ENCODE measurements around the gene VPS35L. TPM values are rescaled to one million over a fixed set of nuclear protein-coding genes. Genes with fewer than 3 reads are reported as not detected.
A peak's percentile ranks its signal among the peaks of the same experiment; 100 is the strongest.

Gene VPS35L
- total and polyA plus RNA-seq, 2 of the 13 experiments (the other 11 are each of a cell fraction or from before 2014, with no cell fraction given) = 1.4 to 1.6 TPM

GRCh38 chr16:19555938-19556771 lies 652 bp downstream of the VPS35L start (continued):
- TF ChIP-seq BRF2 (CRISPR knock-in tag; IDR thresholded peaks at IDR 0.05) (no peak), EHMT2 (IDR thresholded peaks at IDR 0.05; ENCODE audit: borderline replicate concordance, low read depth, low read length) (peak; percentile 14; the same call in 1 of the 2 replicates), HES4 (CRISPR knock-in tag; IDR thresholded peaks at IDR 0.05; ENCODE audit: borderline replicate concordance) (0 out of 2 replicates have a peak, but pooled peaks have one; percentile 71), SIX4 (CRISPR knock-in tag; IDR thresholded peaks at IDR 0.05) (no peak), ZEB1 (IDR thresholded peaks at IDR 0.05; ENCODE audit: insufficient replicate concordance, low read depth) (no peak), MTERF4 (CRISPR knock-in tag; IDR thresholded peaks at IDR 0.05) (peak; percentile 63; the same call in 1 of the 2 replicates), KLF15 (CRISPR knock-in tag; IDR thresholded peaks at IDR 0.05; ENCODE audit: borderline replicate concordance) (no peak), ZBTB7A (CRISPR knock-in tag; IDR thresholded peaks at IDR 0.05) (no peak), IRF9 (CRISPR knock-in tag; IDR thresholded peaks at IDR 0.05; ENCODE audit: borderline replicate concordance) (no peak), CHD4 (IDR thresholded peaks at IDR 0.05; ENCODE audit: borderline replicate concordance, low read length) (peak; percentile 69; the same call in 1 of the 2 replicates), SETDB1 (CRISPR knock-in tag; IDR thresholded peaks at IDR 0.05; ENCODE audit: borderline replicate concordance) (no peak), HIVEP1 (CRISPR knock-in tag; IDR thresholded peaks at IDR 0.05) (peak; percentile 4; the same call in 1 of the 2 replicates), ZBTB25 (CRISPR knock-in tag; IDR thresholded peaks at IDR 0.05) (no peak), ATF6 (CRISPR knock-in tag; conservative IDR thresholded peaks at IDR 0.05) (no peak), GMEB2 (CRISPR knock-in tag; IDR thresholded peaks at IDR 0.05; ENCODE audit: low read depth) (no peak), NFKBIZ (CRISPR knock-in tag; IDR thresholded peaks at IDR 0.05) (no peak), HINFP (CRISPR knock-in tag; IDR thresholded peaks at IDR 0.05; ENCODE audit: low read depth) (no peak)

Measured in HepG2 (cell line).